MCF 10A (cell line): Measurements from ENCODE around the gene NFATC1. TPM values are rescaled to one million over a fixed set of nuclear protein-coding genes. Genes with fewer than 3 reads are reported as not detected.
A peak's percentile ranks its signal among the peaks of the same experiment; 100 is the strongest.

ENCODE experiments used
- BruUV-seq: library from RNA; stranded (reverse); fragments of 400-500 nt; replicated peaks from 2 replicates; lab custom pipeline; 2021; lab: Mats Ljungman, UMichigan
- CTCF ChIA-PET: fragments of 300-600 bp; sonication (Branson Sonifier 250); formaldehyde crosslinking; extraction: SDS; loops from one replicate; lab custom pipeline; 2021; ENCODE audit warnings: antibody characterized with exemption, inconsistent platforms; lab: Yijun Ruan, JAX
- POLR2A ChIA-PET: fragments of 300-600, 350-650 bp; sonication (Branson Sonifier 250); formaldehyde crosslinking; extraction: SDS; loops from one replicate; lab custom pipeline; 2020; ENCODE audit warnings: antibody characterized with exemption, inconsistent platforms; lab: Yijun Ruan, JAX
- DNase-seq: peaks from one replicate; pipeline ENCODE4 v3.0.0-alpha.2; 2018; ENCODE audit not compliant: unreplicated experiment
- H3K27ac Mint-ChIP-seq: one replicate; pipeline ENCODE4 v1.8.0; 2022; ENCODE audit warnings: mild to moderate bottlenecking, low read depth, mixed read lengths; ENCODE audit not compliant: unreplicated experiment
- H3K27me3 Mint-ChIP-seq: one replicate; pipeline ENCODE4 v1.8.0; 2022; ENCODE audit warnings: mixed read lengths; ENCODE audit not compliant: insufficient read depth, unreplicated experiment
- H3K36me3 Mint-ChIP-seq: one replicate; pipeline ENCODE4 v1.8.0; 2022; ENCODE audit warnings: mild to moderate bottlenecking, moderate library complexity, mixed read lengths; ENCODE audit not compliant: insufficient read depth, unreplicated experiment
- H3K4me1 Mint-ChIP-seq: one replicate; pipeline ENCODE4 v1.8.0; 2022; ENCODE audit warnings: mixed read lengths; ENCODE audit not compliant: insufficient read depth, unreplicated experiment
- H3K4me3 Mint-ChIP-seq: one replicate; pipeline ENCODE4 v1.8.0; 2022; ENCODE audit warnings: mild to moderate bottlenecking, moderate library complexity, mixed read lengths; ENCODE audit not compliant: unreplicated experiment
- H3K9me3 Mint-ChIP-seq: one replicate; pipeline ENCODE4 v1.8.0; 2022; ENCODE audit warnings: mixed read lengths; ENCODE audit not compliant: unreplicated experiment
- intact Hi-C: fragments of 100-400 bp; cut with micrococcal nuclease; formaldehyde crosslinking; loops from 2 replicates; pipeline ENCODE4 v1.14.1; 2022
- total RNA-seq: library from RNA; stranded (reverse); gene quantifications from 2 replicates; pipeline ENCODE4 v1.2.3, GENCODE V29; 2022
- TF ChIP-seq, protein P1 (sequence below): fragments of 200-600 bp; IDR thresholded peaks from one replicate; pipeline ENCODE4 v1.8.0; 2022; ENCODE audit warnings: antibody characterized with exemption, mild to moderate bottlenecking; ENCODE audit not compliant: unreplicated experiment

The NFATC1 gene
- total RNA-seq, 1 experiment from 2014 or later = 2.0 TPM

DNA sequence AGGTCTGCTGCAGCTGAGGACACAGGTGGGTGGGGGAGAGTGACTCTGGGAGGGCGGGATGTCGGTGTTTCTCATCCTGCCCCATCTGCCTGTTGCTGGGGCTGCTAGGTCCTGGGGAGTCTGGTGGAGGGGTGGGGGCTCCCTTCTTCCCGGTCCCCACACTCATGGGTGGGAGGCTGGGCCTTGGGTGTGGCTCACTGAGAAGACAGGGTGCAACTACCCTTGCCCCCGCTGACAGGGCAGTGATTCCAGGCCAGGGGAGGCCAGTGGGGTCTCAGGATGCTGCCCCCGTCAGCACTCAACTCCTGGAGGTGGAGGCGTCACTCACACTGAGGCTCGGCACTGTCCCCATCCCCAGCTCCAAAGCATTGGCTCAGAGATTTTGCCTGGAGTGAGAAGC is 7.7 kb upstream of the NFATC1 start:
- Mint-ChIP-seq H3K27me3 (no peaks in the 10 kb centered on the region), H3K36me3 (peaks cover 10% of the 10 kb centered on the region), H3K4me3 (no peak overlapping the region), H3K27ac (no peak overlapping the region), H3K9me3 (no peaks in the 10 kb centered on the region), H3K4me1 (no peaks in the 10 kb centered on the region)
- ChIA-PET CTCF (no interaction called here), POLR2A (no interaction called here)
- TF ChIP-seq, protein P1, sequence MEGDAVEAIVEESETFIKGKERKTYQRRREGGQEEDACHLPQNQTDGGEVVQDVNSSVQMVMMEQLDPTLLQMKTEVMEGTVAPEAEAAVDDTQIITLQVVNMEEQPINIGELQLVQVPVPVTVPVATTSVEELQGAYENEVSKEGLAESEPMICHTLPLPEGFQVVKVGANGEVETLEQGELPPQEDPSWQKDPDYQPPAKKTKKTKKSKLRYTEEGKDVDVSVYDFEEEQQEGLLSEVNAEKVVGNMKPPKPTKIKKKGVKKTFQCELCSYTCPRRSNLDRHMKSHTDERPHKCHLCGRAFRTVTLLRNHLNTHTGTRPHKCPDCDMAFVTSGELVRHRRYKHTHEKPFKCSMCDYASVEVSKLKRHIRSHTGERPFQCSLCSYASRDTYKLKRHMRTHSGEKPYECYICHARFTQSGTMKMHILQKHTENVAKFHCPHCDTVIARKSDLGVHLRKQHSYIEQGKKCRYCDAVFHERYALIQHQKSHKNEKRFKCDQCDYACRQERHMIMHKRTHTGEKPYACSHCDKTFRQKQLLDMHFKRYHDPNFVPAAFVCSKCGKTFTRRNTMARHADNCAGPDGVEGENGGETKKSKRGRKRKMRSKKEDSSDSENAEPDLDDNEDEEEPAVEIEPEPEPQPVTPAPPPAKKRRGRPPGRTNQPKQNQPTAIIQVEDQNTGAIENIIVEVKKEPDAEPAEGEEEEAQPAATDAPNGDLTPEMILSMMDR = no peak
- no peak for DNase-seq
- intact Hi-C loops = no loop called here
- no TSS peak for BruUV-seq

DNA sequence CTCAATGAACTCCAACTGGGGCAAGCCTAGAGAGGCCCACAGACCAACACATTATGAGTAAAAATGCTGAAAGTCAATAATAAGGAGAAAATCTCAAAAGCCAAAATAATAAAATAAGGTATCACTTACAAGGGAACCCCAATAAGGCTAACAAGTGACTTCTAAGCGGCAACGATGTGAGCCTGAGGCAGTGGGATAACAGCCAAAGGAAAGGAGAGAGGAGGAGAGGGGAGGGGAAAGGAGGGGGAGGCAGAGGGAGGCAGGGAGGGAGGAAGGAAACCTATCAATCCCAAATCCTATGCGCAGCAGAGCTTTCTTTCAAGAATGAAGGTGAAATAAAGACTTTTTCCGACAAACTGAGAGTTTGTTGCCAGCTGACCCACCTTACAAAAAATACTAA is 6.0 kb upstream of the NFATC1 start:
- Mint-ChIP-seq H3K4me1 (no peaks in the 10 kb centered on the region), H3K9me3 (no peaks in the 10 kb centered on the region), H3K4me3 (no peak overlapping the region), H3K27ac (no peak overlapping the region), H3K27me3 (no peaks in the 10 kb centered on the region), H3K36me3 (peaks cover 5% of the 10 kb centered on the region)
- ChIA-PET CTCF (interaction anchor here (1.5 to 5.5 kb wide), 2 partner anchors 9 to 138 kb away, joined by 3 to 39 read pairs; no protein-coding TSS in a partner anchor), POLR2A (no interaction called here)
- intact Hi-C loops = no loop called here
- DNase-seq = no peak
- BruUV-seq = no TSS peak
- TF ChIP-seq, protein P1 = no peak

DNA sequence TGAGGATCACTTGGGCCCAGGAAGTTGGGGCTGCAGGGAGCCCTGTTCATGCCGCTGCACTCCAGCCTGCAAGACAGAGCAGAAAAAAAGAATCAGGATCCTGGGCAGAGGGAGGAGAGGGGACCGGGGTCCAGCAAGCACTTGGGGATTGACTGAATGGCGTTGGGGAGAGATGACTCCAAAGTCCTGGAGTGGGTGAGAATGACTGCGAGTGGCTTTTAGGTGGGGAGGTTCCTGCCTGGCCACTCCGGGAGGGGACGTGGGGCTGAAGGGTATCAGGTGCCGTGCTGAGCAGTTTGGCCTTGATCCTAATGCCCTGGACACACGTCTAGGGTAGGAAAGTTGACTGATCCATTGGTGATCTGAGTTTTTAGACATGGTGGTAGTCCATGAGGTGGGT is 3.5 kb upstream of the NFATC1 start:
- intact Hi-C loops = no loop called here
- no peak overlapping the region for H3K27ac Mint-ChIP-seq
- ChIA-PET CTCF (interaction anchor here (0.7 to 5.5 kb wide), 2 partner anchors 11 to 571 kb away, joined by 3 to 39 read pairs; no protein-coding TSS in a partner anchor), POLR2A (no interaction called here)
- H3K27me3 Mint-ChIP-seq = no peaks in the 10 kb centered on the region
- TF ChIP-seq, protein P1 = no peak
- H3K36me3 Mint-ChIP-seq = peaks cover 4% of the 10 kb centered on the region
- DNase-seq = no peak
- no peak overlapping the region for H3K4me3 Mint-ChIP-seq
- no TSS peak for BruUV-seq
- H3K4me1 Mint-ChIP-seq = no peaks in the 10 kb centered on the region
- no peaks in the 10 kb centered on the region for H3K9me3 Mint-ChIP-seq

DNA sequence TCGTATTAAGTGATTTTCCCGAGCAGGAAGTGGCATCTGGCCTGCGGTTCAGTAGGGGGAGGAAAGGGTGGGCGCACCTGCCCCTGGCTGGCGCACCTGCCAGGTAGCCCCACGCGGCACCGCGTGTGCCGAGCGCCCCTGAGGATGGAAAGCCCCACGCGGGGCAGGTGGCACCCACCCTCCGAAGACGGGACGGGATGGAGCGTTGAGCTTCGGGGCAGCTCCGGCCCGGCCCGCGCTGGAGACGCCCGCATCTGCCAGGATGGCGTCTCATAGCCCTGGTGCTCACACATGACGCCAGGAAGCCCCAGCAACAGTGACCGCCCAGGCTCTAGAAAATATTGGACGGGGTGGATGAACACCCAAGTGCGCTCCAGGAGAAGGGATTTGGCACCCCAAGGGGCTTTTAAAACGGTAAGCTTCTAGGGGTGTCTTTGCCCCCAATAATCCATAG is 2.5 kb upstream of the NFATC1 start:
- BruUV-seq = TSS peak; percentile 51
- ChIA-PET CTCF (interaction anchor here (0.7 to 5.5 kb wide), 4 partner anchors 12 to 569 kb away, joined by 3 to 39 read pairs (median 3); no protein-coding TSS in a partner anchor), POLR2A (interaction anchor here (1.1 to 1.3 kb wide), 2 partner anchors 8 to 10 kb away, joined by 3 to 5 read pairs; no protein-coding TSS in a partner anchor)
- Mint-ChIP-seq H3K36me3 (peaks cover 4% of the 10 kb centered on the region), H3K9me3 (no peaks in the 10 kb centered on the region), H3K4me1 (no peaks in the 10 kb centered on the region), H3K4me3 (peak overlapping the region; percentile 93), H3K27ac (peak overlapping the region; percentile 100), H3K27me3 (no peaks in the 10 kb centered on the region)
- no peak for DNase-seq
- TF ChIP-seq, protein P1 = no peak
- intact Hi-C loops = no loop called here
